Stimulated activated CD4-positive, alpha-beta T cell treated with anti-CD3 and anti-CD28 coated beads, Interleukin-12 subunit alpha, Interleukin-12 subunit beta, amount 100 ng/mL, for 4 hours (primary cell): ENCODE data around the gene PODXL.
"Not testable (repeated sequence)": the region's sequence is repeated elsewhere in the genome, so short reads cannot be mapped to it uniquely, and the experiment has no call there.

Source experiments
- DNase-seq: peaks from one replicate; pipeline ENCODE4 v3.0.0-alpha.2; 2020

Gene PODXL

DNA sequence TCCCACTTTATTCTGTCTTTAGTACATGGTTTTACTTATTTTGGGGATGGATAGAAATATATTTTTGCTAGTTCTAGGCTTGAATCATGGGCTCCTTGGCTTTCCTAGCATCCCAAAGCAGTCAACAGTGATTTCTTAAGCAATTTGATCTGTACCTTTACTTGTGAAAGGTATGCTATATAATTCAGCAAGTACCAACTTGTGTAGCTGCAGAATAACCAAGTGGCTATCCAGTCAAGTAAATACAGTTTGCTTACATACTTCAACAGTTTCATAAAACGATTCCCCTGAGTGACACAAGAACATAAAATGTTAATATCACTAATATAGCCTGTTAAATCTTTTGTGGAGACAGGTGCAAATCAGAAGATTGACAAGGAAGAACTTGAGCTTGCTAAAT, 67.2 kb downstream of the PODXL start:
- no peak for DNase-seq

DNA sequence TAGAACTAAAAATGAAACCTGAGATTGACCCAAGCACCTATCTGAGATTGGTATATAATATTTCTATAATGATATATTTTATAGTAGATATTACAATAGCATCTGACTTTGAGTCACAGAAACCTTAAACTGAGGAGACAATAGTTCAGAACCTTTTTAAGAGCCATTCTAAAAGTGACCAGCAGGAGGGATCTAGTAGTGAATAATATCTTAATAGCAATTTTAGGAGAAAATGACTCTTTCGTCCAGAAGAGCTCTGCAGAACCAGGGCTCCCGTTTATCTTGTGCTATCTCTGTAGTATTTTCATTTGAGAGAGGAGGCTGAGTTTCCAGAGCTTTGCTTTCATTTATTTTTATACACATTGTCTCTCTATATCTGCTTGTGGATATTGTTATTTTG, 68.1 kb downstream of the PODXL start:
- DNase-seq, result no peak

DNA sequence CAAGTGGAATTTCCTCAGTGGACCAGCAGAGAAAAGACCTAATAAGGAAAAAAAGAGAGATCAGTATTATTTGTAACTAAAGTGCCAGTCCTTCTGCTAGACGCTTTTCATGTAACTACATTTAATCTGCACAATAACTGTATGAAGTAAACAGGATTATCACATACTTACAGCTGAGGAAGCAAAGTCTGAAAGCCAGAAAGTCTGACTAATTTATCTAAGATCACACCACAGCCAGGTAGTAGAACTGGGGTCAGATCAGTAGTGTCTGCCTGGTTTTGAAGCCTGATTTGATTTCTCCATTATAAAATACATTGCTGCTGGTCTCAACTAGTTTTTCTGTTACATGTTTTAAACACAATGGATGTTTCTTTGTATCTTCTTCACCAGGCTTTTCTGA, 69.2 kb downstream of the PODXL start:
- no peak for DNase-seq

DNA sequence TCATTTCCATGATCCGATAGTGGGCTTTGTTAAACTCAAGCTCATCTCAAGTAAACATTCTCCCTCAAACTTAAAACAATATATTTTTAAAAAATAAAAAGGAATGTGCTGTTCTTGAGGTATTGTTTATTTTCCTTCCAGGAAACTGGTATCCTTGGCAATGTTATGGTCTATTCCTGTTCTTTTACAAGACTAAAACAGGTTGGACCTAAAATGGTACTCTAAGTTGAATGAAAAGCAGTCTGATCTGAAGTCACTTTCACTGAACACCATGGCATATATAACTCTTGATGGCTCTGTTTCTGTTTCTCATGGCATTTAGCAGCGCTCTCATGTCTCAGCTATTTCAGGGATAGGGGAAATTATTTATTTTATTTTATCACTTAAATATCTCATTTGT, 70.1 kb downstream of the PODXL start:
- DNase-seq, result no peak

DNA sequence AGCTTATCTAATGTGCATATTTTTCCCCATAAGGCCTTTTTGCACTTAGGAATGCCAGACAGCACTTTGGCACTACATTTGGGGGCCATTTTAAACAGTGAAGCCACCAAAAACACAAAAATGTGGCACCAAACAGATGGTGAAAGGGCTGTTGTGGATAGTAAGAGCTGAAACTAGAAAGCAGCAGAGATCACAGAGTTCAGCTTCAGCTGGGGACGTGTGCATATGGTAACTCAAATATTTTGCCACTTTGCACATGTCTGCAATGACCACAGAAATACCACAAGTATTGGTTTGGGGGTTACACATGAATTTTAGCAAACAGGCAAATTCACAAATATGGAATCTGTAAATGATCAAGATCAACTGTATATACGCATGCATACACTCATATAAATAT, 72.8 kb downstream of the PODXL start:
- DNase-seq, result no peak

DNA sequence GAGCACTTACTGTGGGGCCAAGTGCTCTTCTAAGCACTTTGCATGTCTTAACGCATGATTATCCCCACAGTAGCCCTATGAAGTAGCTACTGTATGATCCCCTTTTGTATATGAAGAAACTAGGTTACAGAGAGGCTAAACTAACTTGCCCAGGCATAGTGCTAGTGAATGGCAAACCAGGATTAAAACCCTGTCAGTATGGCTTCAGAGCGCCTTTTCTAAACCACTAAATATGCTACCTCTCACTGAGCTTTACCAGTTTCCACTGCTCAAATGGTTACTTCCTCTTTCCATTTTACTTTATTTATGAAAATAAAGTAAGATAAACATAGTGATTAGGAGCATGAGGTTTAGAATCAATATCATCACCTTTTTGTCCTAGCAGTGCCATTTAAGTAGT, 73.6 kb downstream of the PODXL start:
- no peak for DNase-seq

DNA sequence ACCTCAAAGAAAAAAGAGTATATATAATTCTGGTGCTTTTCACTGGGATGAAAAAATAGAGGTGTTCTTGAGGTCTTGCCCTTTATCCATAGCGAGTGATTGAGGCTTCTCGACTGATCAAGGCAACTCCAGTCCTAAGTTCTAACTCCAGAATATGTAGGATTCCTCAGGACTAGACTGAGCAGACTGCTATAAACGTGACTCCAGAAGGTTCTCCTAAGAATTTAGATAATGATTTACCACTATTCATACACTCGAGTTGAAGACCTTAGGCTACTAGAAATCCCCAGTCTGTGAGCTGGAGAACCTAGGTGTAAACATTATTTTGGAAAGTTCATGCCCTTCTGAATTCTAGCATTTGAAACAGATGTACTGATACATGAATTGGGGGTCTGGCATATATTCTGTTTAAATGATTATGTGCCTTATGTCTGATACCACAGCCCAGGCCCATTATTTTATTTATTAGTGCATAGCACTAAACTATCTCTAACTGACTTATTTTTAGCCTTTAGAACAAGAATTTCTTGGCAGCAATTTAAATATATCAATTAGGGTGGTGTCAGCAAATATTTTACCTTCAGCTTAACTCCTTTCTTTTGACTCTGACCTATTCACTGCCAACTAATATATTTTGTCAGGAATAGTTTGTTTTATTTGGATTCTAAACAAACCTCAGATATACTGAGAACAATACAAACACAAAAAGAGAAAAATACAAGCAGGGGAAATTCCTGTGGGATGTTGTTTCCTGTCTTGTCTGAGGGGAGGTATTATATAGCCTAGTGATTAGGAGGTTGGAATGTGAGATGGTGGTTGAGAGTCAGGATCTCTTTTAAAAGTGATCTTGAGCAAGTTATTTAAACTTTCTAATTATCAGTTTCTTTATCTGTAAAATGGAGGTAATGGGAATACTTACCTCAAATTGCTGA, 75.8 kb downstream of the PODXL start:
- DNase-seq, result no peak

DNA sequence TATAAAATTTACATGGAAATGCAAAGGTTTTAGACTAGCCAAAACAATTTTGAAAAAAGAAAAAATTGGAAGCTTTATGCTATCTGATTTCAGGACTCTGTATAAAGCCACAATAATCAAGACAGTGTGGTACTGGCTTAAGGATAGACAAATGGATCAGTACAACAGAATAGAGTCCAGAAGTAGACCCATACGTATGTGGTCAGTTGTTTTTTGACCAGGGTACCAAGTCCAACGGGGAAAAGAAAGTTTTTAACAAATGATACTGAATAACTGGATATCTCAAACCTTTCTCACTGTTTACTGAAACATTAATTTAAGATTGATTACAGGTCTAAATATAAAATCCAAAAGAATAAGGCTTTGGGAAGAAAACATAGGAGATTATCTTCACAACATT, 79.7 kb downstream of the PODXL start:
- DNase-seq, result no peak

DNA sequence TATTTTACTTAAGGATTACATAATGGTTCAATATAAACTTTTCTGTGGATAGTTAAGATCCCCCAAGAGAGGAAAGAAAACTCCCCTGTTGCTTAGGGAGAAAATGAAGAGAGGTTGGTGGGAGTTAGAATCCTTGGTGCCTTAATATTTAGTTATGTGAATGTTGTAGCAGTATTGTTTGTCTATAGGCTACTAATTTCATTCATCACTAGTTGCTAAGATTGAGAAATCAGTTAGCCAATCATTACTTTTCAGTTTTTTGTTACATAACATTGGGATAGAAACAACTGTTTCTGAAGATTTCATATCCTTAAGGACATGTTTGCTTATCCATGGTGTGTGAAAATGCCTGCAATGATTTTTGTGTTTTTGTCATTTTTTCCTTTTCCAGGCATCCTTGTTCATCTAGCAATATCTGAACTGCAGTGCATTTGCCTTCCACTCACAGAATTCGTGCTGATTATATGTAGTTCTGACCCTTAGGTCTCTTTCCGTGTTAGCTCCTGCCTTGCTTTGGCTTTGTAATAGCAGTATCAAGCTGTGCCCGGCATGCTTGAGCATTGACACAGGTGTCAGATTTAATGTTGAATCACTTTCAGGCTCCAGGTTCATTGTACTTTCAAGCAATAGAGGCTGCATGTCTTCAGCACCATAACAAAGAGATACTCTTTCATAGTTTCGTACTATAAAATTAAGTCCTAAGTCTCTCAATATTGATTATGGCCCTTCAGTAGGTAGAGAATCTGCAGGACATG, 85.0 kb downstream of the PODXL start:
- no peak for DNase-seq

DNA sequence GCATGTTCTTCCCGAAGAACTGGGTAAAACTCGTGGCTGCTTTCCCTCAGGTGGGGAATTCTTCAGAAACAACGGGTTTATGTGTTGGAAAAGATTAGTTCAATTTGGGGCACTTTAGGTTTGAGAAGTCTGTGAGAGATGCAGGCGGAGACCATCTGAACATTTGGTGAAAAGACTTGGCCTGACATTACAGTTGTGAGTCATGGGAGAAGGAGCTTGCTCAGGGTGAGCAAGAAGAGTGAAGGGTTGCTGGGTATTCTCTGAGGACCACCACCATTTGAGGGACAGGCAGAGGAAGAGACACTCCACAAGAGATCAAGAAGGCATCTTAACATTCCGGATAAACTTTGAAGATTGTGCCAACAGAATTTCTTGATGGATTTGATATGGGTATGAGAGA, 88.6 kb downstream of the PODXL start:
- no peak for DNase-seq

DNA sequence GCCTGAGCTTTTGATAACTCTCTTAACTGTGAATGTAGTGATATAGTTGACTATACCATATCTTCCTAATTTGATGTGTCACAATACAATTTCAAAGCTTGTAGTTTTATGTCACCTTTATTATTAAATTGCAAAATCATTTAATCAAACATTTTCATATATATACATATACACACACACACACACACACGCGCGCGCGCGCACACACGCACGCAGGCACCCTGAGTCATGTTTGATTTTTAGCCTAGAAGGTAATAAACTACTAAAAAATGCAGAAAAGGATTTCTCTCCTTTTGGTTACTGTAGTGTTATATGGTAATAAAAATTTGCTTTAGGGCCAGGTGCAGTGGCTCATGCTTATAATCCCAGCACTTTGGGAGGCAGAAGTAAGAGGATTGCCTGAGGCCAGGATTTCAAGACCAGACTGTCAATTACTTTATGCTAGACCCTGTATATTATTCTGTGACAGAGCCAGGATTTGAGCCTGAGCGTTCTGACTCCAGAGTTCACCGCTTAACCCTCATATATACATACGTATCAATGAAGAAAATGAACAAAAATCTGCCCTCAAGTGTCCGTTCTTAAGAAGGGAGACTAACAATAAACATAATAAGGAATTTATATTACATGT, 89.6 kb downstream of the PODXL start:
- DNase-seq, result no peak

DNA sequence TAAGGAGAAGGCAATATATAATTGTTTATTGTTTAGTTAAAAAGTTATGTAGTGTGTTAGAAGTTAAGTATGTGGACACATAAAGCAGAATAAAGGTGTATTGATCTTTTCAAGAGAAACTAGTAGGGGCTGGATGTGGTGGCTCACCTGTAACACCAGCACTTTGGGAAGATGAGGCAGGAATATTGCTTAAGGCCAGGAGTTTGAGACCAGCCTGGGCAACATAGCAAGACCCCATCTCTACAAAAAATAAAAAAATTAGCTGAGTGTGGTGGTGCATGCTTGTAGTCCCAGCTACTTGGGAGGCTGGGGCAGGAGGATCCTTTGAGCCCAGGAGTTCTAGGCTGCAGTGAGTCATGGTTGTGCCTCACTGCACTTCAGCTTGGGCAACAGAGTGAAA, 93.7 kb downstream of the PODXL start:
- DNase-seq, result not testable (repeated sequence)

DNA sequence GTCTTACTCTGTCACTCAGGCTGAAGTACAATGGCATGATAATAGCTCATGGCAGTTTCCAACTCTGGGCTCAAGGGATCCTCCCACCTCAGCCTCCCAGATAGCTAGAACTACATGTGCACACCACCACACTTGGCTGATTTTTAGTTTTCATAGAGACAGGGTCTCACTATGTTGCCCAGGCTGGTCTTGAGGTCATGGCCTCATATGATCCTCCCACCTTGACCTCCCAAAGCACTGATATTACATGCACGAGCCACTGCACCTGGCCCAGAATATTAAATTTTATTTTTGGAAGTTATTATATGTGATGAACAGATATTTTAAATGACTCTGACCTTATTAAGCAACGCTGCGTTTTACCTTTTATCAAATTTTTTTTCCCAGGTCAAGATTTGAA, 94.4 kb downstream of the PODXL start:
- no peak for DNase-seq

DNA sequence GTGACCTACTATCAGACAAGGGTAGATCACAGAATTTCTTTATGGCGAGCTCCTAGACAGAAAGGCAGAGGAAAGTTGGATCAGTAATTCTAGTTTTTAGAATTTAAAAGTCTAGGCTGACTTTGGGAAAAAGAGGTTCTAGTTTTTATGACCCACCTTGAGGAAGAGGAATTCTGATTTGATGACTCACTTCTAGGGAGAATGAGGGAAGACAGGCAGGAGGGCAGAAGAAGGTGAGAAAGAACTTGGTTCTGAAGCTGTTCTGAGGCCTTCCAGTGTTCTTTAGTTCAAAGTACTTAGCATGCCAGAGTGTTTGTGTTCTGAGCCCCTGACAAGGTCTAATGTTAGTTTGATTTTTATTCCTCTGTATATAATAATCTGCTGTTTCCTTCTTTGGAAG, 97.2 kb downstream of the PODXL start:
- DNase-seq, result no peak

DNA sequence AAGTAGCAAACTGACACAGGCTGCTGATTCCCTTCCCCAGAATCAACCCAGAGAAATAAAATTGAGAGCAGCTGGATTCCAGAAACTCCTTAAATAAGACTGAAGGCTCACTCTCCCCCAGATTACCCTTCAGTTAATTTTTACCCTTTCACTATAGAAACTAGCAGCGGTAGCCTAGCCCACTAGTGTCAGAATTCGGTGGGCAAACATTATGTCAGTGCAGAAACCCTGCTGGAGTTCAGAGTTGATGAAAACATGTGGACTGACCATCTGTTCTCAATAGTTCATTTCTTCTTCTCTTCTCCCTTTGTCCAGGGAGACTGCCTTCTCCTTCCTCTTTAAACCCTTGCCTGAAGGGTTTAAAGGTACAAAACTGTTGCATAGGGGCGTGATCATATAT, 100.1 kb downstream of the PODXL start:
- no peak for DNase-seq

DNA sequence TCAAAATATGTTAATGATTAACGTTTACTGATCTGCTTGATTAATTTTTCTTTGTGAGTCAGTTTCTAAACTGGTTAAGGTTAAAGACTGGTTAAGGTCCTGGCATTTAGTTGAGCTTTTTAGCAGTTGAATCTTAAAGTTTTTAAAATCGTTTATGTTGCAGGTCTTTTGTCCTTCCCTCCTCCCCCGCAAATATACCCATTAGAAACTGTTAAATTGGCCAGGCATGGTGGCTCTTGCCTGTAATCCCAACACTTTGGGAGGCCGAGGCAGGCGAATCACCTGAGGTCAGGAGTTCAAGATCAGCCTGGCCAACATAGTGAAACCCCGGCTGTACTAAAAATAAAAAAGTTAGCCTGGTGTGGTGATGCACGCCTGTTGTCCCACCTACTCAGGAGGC, 100.9 kb downstream of the PODXL start:
- no peak for DNase-seq

DNA sequence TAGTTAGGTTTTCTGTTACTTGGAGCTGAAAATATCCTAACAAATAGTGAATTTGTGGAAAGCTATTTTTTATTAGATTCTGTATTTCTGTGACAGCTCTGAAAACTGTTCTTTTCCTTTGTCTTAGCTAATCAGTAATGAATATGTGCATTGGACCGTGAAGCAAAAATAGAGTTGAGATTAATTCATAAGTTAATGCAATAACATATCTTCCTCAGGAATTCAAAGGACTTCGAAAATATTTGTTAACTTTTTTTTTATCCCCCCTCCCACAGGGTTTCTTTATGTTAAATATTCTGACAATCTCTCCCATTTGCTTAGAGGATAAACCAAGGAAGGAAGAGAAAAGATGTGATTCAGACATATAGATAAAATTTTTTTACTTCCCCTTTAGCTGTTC, 101.4 kb downstream of the PODXL start:
- no peak for DNase-seq

DNA sequence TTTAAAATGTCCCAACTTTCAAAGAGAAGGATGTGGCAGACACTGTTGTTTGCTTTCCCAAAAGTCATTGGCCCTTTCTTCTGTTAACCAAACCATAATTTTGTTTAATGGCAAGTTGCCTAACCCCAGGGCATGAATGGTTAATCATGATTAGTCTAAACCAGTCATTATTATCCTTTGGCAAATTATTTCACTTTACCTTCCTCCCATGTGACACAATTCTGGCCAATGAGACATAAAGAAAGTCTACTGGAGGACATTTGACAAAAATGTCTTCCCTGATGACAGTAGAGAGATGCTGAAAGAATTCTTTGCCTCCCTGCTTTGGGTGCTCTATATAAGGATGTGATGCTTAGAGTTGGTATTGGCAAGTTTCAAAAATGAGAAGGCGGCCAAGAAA, 101.9 kb downstream of the PODXL start:
- no peak for DNase-seq
